HL-60 (cell line): Measurements from ENCODE around the gene ARMC5.

Experiments
- SPI1 ChIP-seq: IDR thresholded peaks from 2 replicates; pipeline ENCODE4 v1.6.1; 2012; ENCODE audit warnings: low read depth, mild to moderate bottlenecking, borderline replicate concordance
- TF ChIP-seq, protein P1 (sequence below): IDR thresholded peaks from one replicate; pipeline ENCODE4 v1.5.1; 2011; ENCODE audit warnings: low read length, control low read depth, inconsistent platforms; ENCODE audit not compliant: insufficient read depth

DNA sequence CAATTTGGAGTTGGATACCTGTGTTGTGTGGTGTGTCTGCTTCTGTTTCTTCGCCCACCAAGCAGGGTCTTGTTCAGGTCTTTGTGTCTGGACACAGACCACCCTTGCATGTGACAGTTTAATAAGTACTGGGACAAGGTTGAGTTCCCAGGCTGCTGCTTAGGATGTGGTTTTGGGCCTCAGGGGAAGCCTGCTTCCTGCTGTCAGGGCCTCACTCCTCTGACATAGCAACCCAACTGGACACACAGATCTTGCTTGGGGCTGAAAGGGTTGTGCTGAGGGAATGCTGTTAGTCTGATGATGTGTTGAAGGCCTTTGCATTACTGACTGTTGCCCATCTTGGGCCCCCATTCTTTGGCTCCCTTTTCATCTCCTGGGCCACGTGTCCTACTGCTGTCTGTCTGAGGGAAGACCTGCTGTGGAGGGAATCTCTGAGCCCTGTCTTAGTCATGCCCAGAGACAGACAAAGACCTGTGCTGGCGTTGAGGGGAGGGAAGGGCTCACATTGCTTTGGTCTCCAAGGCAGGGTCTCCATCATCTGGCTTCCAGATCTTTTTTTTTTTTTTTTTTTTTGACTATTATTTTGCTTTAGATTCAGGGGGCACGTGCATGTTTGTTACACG is 8.0 kb downstream of the ARMC5 start:
- TF ChIP-seq, protein P1, sequence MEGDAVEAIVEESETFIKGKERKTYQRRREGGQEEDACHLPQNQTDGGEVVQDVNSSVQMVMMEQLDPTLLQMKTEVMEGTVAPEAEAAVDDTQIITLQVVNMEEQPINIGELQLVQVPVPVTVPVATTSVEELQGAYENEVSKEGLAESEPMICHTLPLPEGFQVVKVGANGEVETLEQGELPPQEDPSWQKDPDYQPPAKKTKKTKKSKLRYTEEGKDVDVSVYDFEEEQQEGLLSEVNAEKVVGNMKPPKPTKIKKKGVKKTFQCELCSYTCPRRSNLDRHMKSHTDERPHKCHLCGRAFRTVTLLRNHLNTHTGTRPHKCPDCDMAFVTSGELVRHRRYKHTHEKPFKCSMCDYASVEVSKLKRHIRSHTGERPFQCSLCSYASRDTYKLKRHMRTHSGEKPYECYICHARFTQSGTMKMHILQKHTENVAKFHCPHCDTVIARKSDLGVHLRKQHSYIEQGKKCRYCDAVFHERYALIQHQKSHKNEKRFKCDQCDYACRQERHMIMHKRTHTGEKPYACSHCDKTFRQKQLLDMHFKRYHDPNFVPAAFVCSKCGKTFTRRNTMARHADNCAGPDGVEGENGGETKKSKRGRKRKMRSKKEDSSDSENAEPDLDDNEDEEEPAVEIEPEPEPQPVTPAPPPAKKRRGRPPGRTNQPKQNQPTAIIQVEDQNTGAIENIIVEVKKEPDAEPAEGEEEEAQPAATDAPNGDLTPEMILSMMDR: no peak
- TF ChIP-seq SPI1: no peak
